Fibroblast of lung (primary cell): ENCODE measurements around the gene GUF1. TPM values are rescaled to one million over a fixed set of nuclear protein-coding genes. Genes with fewer than 3 reads are reported as not detected.

Source experiments
- DNase-seq, 2 donors: peaks; one replicate each; pipeline versions ENCODE4 v3.0.0 to v3.0.0-alpha.2; 2010; ENCODE audit warnings: low read depth in 2 of 2
- H2AFZ ChIP-seq: 2 replicates; pipeline ENCODE4 v1.5.1; 2012; ENCODE audit warnings: low read length, control low read depth, inconsistent platforms
- H3K27ac ChIP-seq: 2 replicates; pipeline ENCODE4 v1.5.1; 2011; ENCODE audit warnings: low read length, control low read depth; ENCODE audit not compliant: insufficient read depth
- H3K27me3 ChIP-seq: 2 replicates; pipeline ENCODE4 v1.5.1; 2011; ENCODE audit warnings: mild to moderate bottlenecking, low read length; ENCODE audit not compliant: control insufficient read depth, insufficient read depth
- H3K36me3 ChIP-seq: 2 replicates; pipeline ENCODE4 v1.5.1; 2011; ENCODE audit warnings: low read length; ENCODE audit not compliant: control insufficient read depth, insufficient read depth
- H3K4me1 ChIP-seq: 2 replicates; pipeline ENCODE4 v1.5.1; 2011; ENCODE audit warnings: low read length; ENCODE audit not compliant: control insufficient read depth, insufficient read depth; ENCODE audit errors: extremely low read depth
- H3K4me2 ChIP-seq: 2 replicates; pipeline ENCODE4 v1.5.1; 2011; ENCODE audit warnings: low read length, control low read depth; ENCODE audit not compliant: insufficient read depth; ENCODE audit errors: extremely low read depth
- H3K4me3 ChIP-seq, 4 experiments: fragments of 200-600 bp in 1 of 4; sonication (generic) in 1 of 4; replicated peaks in 1 of 4; 2 replicates each; pipeline ENCODE4 v1.5.1; 2011 to 2016; ENCODE audit warnings: low read length in 4 of 4, low read depth in 3 of 4, mild to moderate bottlenecking in 3 of 4, control low read depth in 2 of 4, inconsistent platforms in 1 of 4, mixed read lengths in 1 of 4; ENCODE audit not compliant: insufficient read depth in 1 of 4; ENCODE audit errors: control extremely low read depth in 1 of 4
- H3K79me2 ChIP-seq: 2 replicates; pipeline ENCODE4 v1.5.1; 2012; ENCODE audit warnings: mild to moderate bottlenecking, low read length, inconsistent platforms; ENCODE audit not compliant: control insufficient read depth, insufficient read depth
- H3K9ac ChIP-seq: 2 replicates; pipeline ENCODE4 v1.5.1; 2011; ENCODE audit warnings: mild to moderate bottlenecking, low read length, control low read depth; ENCODE audit not compliant: insufficient read depth
- H3K9me3 ChIP-seq: 2 replicates; pipeline ENCODE4 v1.5.1; 2012; ENCODE audit warnings: low read depth, low read length; ENCODE audit not compliant: control insufficient read depth, insufficient read depth
- H4K20me1 ChIP-seq: 2 replicates; pipeline ENCODE4 v1.5.1; 2011; ENCODE audit warnings: low read length; ENCODE audit not compliant: control insufficient read depth, insufficient read depth; ENCODE audit errors: extremely low read depth
- EZH2 ChIP-seq: IDR thresholded peaks from 2 replicates; pipeline ENCODE4 v1.5.1; 2012; ENCODE audit warnings: low read length, control low read depth, mild to moderate bottlenecking; ENCODE audit errors: missing control alignments
- polyA plus RNA-seq, 2 donors: library from polyadenylated mRNA; depleted of rRNA in 1 of 2; stranded (reverse) in 1 of 2; unstranded in 1 of 2; fragments of >200 nt; gene quantifications; 2 replicates each; pipeline ENCODE4 v1.2.1, GENCODE V29; 2011 to 2012; ENCODE audit warnings: missing spikeins in 1 of 2
- total RNA-seq: library from RNA; depleted of rRNA; stranded (reverse); fragments of >200 nt; gene quantifications from 2 replicates; pipeline ENCODE4 v1.2.1, GENCODE V29; 2014
- TF ChIP-seq, protein P1 (sequence below), 2 donors: IDR thresholded peaks in 1 of 2; conservative IDR thresholded peaks in 1 of 2; 1 replicate in 1 of 2; 2 replicates in 1 of 2; pipeline ENCODE4 v1.5.1; 2011 to 2012; ENCODE audit warnings: low read length in 2 of 2, control low read depth in 1 of 2, inconsistent platforms in 1 of 2, low read depth in 1 of 2, mild to moderate bottlenecking in 1 of 2

GUF1 gene
- total and polyA plus RNA-seq, 2 donors (not counting 1 experiment from before 2014, with no cell fraction given) = 12.1 to 18.3 TPM

DNA sequence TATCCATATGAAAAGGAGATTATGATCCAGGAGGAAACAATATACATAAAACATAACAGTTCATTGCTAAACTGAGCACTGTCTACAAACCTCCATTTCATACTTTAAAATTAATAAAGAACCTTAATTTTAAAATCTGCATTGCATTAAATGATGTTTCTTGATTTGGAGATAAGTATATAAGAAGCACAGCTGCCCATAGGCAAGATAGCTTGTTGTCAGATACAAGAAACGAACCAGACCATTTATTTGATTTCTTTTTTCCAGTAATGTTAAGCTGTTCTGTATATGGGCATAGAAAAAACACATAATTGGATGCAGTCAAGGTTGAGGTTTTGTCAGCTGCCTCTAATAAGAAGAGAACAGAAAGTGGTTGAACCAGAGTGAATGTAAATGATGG lies 6.4 kb downstream of the GUF1 start:
- no peak overlapping the region for H3K9ac ChIP-seq
- H3K36me3 ChIP-seq = peaks cover 8% of the 10 kb centered on the region

DNA sequence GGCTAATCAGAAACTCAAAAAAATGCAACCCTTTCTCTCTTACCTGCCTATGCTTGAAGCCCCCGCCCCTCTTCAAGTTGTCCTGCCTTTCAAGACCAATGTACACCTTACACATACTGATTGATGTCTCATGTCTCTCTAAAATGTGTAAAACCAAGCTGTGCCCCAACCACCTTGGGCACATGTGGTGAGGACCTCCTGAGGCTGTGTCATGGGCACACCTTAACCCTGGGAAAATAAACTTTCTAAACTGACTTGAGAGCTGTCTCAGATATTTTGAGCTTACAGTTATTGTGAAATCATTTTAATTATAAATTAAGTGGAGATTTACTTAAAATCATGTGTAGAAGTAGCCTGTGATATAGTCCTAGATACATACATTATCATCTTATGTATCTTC lies 22.2 kb downstream of the GUF1 start:
- Histone ChIP-seq H3K4me1 (no peaks in the 10 kb centered on the region), H3K27ac (no peak overlapping the region), H3K9me3 (no peaks in the 10 kb centered on the region), H3K27me3 (no peaks in the 10 kb centered on the region), H3K4me2 (no peak overlapping the region), H3K36me3 (peaks cover 7% of the 10 kb centered on the region), H3K79me2 (no peaks in the 10 kb centered on the region), H3K4me3 (no peak overlapping the region), H3K9ac (no peak overlapping the region), H4K20me1 (no peaks in the 10 kb centered on the region), H2AFZ (no peak overlapping the region)
- TF ChIP-seq, protein P1, sequence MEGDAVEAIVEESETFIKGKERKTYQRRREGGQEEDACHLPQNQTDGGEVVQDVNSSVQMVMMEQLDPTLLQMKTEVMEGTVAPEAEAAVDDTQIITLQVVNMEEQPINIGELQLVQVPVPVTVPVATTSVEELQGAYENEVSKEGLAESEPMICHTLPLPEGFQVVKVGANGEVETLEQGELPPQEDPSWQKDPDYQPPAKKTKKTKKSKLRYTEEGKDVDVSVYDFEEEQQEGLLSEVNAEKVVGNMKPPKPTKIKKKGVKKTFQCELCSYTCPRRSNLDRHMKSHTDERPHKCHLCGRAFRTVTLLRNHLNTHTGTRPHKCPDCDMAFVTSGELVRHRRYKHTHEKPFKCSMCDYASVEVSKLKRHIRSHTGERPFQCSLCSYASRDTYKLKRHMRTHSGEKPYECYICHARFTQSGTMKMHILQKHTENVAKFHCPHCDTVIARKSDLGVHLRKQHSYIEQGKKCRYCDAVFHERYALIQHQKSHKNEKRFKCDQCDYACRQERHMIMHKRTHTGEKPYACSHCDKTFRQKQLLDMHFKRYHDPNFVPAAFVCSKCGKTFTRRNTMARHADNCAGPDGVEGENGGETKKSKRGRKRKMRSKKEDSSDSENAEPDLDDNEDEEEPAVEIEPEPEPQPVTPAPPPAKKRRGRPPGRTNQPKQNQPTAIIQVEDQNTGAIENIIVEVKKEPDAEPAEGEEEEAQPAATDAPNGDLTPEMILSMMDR (conservative IDR thresholded peaks at IDR 0.05 in 1 of 2, IDR thresholded peaks at IDR 0.05 in 1 of 2; ENCODE audit: low read depth in 1 of 2, low read length in 2 of 2) = no peak
- TF ChIP-seq EZH2 = no peak
- DNase-seq = no peak

More for the DNA sequence above, 6.4 kb downstream of the GUF1 start:
- Histone ChIP-seq H3K9me3 (no peaks in the 10 kb centered on the region), H2AFZ (no peak overlapping the region), H3K4me1 (no peaks in the 10 kb centered on the region), H4K20me1 (no peaks in the 10 kb centered on the region), H3K27me3 (no peaks in the 10 kb centered on the region), H3K4me2 (no peak overlapping the region), H3K79me2 (peaks cover 12% of the 10 kb centered on the region), H3K4me3 (no peak overlapping the region), H3K27ac (no peak overlapping the region)
- no peak for DNase-seq
- TF ChIP-seq EZH2 = no peak
- TF ChIP-seq, protein P1 (conservative IDR thresholded peaks at IDR 0.05 in 1 of 2, IDR thresholded peaks at IDR 0.05 in 1 of 2; ENCODE audit: low read depth in 1 of 2, low read length in 2 of 2) = no peak

DNA sequence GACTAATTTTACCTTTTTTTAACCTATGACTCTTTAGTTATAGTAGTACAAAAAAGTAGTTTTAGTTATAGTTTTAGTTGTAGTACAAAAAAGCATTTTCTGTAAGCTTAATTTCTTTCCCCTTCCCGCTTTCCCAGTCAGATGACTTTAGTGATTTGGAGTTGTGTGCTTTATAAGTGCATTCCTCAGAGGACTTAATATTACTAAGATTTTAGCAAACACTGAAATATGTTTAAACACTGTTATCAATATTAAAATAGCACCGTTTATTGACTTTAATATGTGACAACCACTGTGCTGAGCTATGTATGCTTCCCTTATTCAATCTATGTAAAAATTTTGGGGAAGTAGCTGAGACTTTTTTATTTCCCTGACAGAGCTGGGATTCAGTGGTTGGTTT lies 22.8 kb downstream of the GUF1 start:
- no peaks in the 10 kb centered on the region for H4K20me1 ChIP-seq
- H3K4me1 ChIP-seq = no peaks in the 10 kb centered on the region
- H3K4me2 ChIP-seq = no peak overlapping the region
- H2AFZ ChIP-seq = no peak overlapping the region
- H3K79me2 ChIP-seq = no peaks in the 10 kb centered on the region
- H3K36me3 ChIP-seq = peaks cover 7% of the 10 kb centered on the region
- no peak for TF ChIP-seq EZH2
- TF ChIP-seq, protein P1 (conservative IDR thresholded peaks at IDR 0.05 in 1 of 2, IDR thresholded peaks at IDR 0.05 in 1 of 2; ENCODE audit: low read depth in 1 of 2, low read length in 2 of 2) = no peak
- no peaks in the 10 kb centered on the region for H3K9me3 ChIP-seq
- no peak overlapping the region for H3K9ac ChIP-seq
- no peak for DNase-seq
- H3K27ac ChIP-seq = no peak overlapping the region
- no peaks in the 10 kb centered on the region for H3K27me3 ChIP-seq
- no peak overlapping the region for H3K4me3 ChIP-seq
